Left renal cortex interstitium (tissue), 4 donors: Measurements from ENCODE around the gene PLEKHM3. TPM values are rescaled to one million over a fixed set of nuclear protein-coding genes. Genes with fewer than 3 reads are reported as not detected.

Experiments
- DNase-seq, 4 donors: peaks; one replicate each; pipeline ENCODE4 v3.0.0-alpha.2; 2013; ENCODE audit warnings: low read depth in 4 of 4, low spot score in 2 of 4, missing footprints in 1 of 4
- polyA plus RNA-seq, 4 donors: library from polyadenylated mRNA; unstranded; fragments of 120-200 nt; gene quantifications; one replicate each; pipeline ENCODE4 v1.2.1, GENCODE V29; 2013; ENCODE audit not compliant: insufficient read length in 4 of 4

Gene PLEKHM3
- polyA plus RNA-seq, 4 donors = 12.2 to 15.3 (median 13.4) TPM

DNA sequence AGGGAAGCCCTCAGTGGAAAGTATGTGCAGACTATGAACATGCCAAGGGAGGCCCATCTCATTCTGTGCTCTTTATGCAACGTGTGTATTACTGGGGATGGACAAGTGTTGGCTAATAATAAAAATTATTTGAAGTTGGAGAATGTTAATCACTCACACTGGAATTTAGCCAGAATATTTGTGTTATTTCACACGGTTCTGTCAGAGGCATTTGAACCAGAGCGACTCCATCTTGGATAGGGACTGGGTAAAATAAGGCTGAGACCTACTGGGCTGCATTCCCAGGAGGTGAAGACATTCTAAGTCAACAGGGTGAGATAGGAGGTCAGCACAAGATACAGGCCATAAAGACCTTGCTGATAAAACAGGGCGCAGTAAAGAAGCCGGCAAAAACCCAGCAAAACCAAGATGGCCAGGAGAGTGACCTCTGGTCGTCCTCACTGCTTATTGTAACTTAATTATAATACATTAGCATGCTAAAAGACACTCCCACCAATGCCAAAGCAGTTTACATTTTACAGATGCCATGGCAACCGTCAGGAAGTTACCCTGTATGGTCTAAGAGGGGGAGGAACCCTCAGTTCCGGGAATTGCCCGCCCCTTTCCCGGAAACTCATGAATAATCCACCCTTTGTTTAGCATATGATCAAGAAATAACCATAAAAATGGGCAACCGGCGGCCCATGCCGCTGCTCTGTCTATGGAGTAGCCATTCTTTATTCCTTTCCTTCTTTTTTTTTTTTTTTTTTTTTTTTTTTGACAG is 253.1 kb downstream of the PLEKHM3 start:
- no peak for DNase-seq

DNA sequence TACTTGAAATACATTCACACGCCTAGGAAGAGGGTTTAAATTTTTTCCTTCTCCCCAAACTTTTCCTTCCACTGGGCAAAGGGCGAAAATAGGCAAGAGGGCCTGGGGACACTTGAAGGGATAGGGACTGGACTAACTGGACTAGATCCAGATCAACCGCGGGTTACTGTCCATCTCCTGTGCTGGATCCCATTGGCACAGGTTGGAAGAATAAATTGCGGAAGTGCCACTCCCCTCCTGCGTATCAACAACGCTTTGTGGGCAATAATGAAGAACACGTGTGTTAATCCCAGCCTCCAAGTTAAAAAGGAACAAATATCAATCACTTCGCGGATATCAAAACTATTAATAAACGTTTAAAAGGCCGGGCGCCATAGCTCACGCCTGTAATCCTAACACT is 253.9 kb downstream of the PLEKHM3 start:
- no peak for DNase-seq

Other genes starting within 250 kb of the PLEKHM3 start
- not detected for gene CRYGD, start 99.0 kb upstream of the PLEKHM3 start, polyA plus RNA-seq
- gene CRYGC, start 104.3 kb upstream of the PLEKHM3 start, polyA plus RNA-seq = not detected
- not detected for gene CRYGB, start 120.6 kb upstream of the PLEKHM3 start, polyA plus RNA-seq
- not detected for gene CRYGA, start 138.1 kb upstream of the PLEKHM3 start, polyA plus RNA-seq
- gene C2orf80, start 164.5 kb upstream of the PLEKHM3 start, polyA plus RNA-seq = under 1 TPM in 3 of 4 donors, not detected in 1; 0.27 to 0.33 (median 0.33) TPM
- 100 to 1,000 TPM in 1 of 4 donors, 10 to 100 TPM in 3; 77.2 to 110 (median 97.6) TPM for gene IDH1, start 229.5 kb upstream of the PLEKHM3 start, polyA plus RNA-seq
- 10 to 100 TPM; 20.7 to 31.8 (median 25.1) TPM for gene PIKFYVE, start 240.7 kb upstream of the PLEKHM3 start, polyA plus RNA-seq